WTC11 (cell line): ENCODE data around the gene LDHD. TPM values are rescaled to one million over a fixed set of nuclear protein-coding genes. Genes with fewer than 3 reads are reported as not detected.

Experiments
- ATAC-seq: fragments of 200-7000 bp; cut with Tn5 transposase; 2 replicates; pipeline ENCODE4 v1.10.0; 2021; ENCODE audit warnings: mild to moderate bottlenecking, moderate library complexity
- CTCF ChIA-PET: fragments of 300-600 bp; sonication (Branson Sonifier 250); formaldehyde crosslinking; loops from one replicate; lab custom pipeline; 2021; ENCODE audit warnings: antibody characterized with exemption; lab: Charles Lee
- POLR2A ChIA-PET: fragments of 350-600 bp; sonication (Branson Sonifier 250); formaldehyde crosslinking; loops from one replicate; lab custom pipeline; 2021; ENCODE audit warnings: antibody characterized with exemption; lab: Charles Lee
- DNase-seq: peaks from one replicate; pipeline ENCODE4 v3.0.0; 2021; ENCODE audit warnings: low spot score
- H3K27ac Mint-ChIP-seq: 2 replicates; pipeline ENCODE4 v1.8.0; 2021; ENCODE audit warnings: mixed read lengths
- H3K27me3 Mint-ChIP-seq: 2 replicates; pipeline ENCODE4 v1.8.0; 2021; ENCODE audit warnings: low read depth, mild to moderate bottlenecking, moderate library complexity, mixed read lengths
- H3K36me3 Mint-ChIP-seq: 2 replicates; pipeline ENCODE4 v1.8.0; 2021; ENCODE audit warnings: mixed read lengths
- H3K4me1 Mint-ChIP-seq: 2 replicates; pipeline ENCODE4 v1.8.0; 2022; ENCODE audit warnings: mixed read lengths
- H3K4me3 Mint-ChIP-seq: 2 replicates; pipeline ENCODE4 v1.8.0; 2021; ENCODE audit warnings: mild to moderate bottlenecking, moderate library complexity, mixed read lengths
- H3K9me3 Mint-ChIP-seq: 2 replicates; pipeline ENCODE4 v1.8.0; 2021; ENCODE audit warnings: mixed read lengths
- ESRRA ChIP-seq: sonication (generic); formaldehyde crosslinking; IDR thresholded peaks from 2 replicates; pipeline ENCODE4 v1.8.1; 2022; ENCODE audit warnings: mild to moderate bottlenecking, missing genetic modification reagents, borderline replicate concordance
- FOXJ3 ChIP-seq: sonication (generic); formaldehyde crosslinking; IDR thresholded peaks from 2 replicates; pipeline ENCODE4 v1.9.0; 2021; ENCODE audit warnings: missing genetic modification reagents, mild to moderate bottlenecking, borderline replicate concordance
- FOXK1 ChIP-seq: sonication (generic); formaldehyde crosslinking; IDR thresholded peaks from 2 replicates; pipeline ENCODE4 v1.8.0; 2022; ENCODE audit warnings: mild to moderate bottlenecking, moderate library complexity, missing genetic modification reagents
- IRF2 ChIP-seq: sonication (generic); formaldehyde crosslinking; IDR thresholded peaks from 2 replicates; pipeline ENCODE4 v1.8.0; 2022; ENCODE audit warnings: low read depth, missing genetic modification reagents, borderline replicate concordance
- NFATC4 ChIP-seq: fragments of 250-450 bp; sonication (Bioruptor Pico); IDR thresholded peaks from 2 replicates; pipeline ENCODE4 v1.9.0; 2021; ENCODE audit warnings: mild to moderate bottlenecking
- SMAD4 ChIP-seq: sonication (generic); formaldehyde crosslinking; IDR thresholded peaks from 2 replicates; pipeline ENCODE4 v1.8.0; 2022; ENCODE audit warnings: mild to moderate bottlenecking, missing genetic modification reagents
- TCF7 ChIP-seq: sonication (generic); formaldehyde crosslinking; IDR thresholded peaks from 2 replicates; pipeline ENCODE4 v1.8.0; 2022; ENCODE audit warnings: mild to moderate bottlenecking, low read depth, missing genetic modification reagents, moderate library complexity
- TEAD4 ChIP-seq: sonication (generic); formaldehyde crosslinking; IDR thresholded peaks from 2 replicates; pipeline ENCODE4 v1.8.0; 2022; ENCODE audit warnings: mild to moderate bottlenecking, missing genetic modification reagents
- ZNF121 ChIP-seq: sonication (generic); formaldehyde crosslinking; IDR thresholded peaks from 2 replicates; pipeline ENCODE4 v1.8.0; 2023; ENCODE audit warnings: missing genetic modification reagents
- ZNF219 ChIP-seq: sonication (generic); formaldehyde crosslinking; IDR thresholded peaks from 2 replicates; pipeline ENCODE4 v1.8.0; 2023; ENCODE audit warnings: missing genetic modification reagents, mild to moderate bottlenecking, borderline replicate concordance
- total RNA-seq: library from RNA; stranded (reverse); gene quantifications from 3 replicates; pipeline ENCODE4 v1.2.3, GENCODE V29; 2021
- TF ChIP-seq, protein P1 (sequence below): sonication (generic); formaldehyde crosslinking; conservative IDR thresholded peaks from 2 replicates; pipeline ENCODE4 v1.8.1; 2022; ENCODE audit warnings: mild to moderate bottlenecking, missing genetic modification reagents
- TF ChIP-seq, protein P2 (sequence below): fragments of 250-450 bp; sonication (Bioruptor Pico); IDR thresholded peaks from 2 replicates; pipeline ENCODE4 v1.9.0; 2021; ENCODE audit warnings: mild to moderate bottlenecking
- TF ChIP-seq, protein P3 (sequence below): fragments of 250-450 bp; sonication (Bioruptor Pico); IDR thresholded peaks from 2 replicates; pipeline ENCODE4 v1.9.0; 2021; ENCODE audit warnings: moderate library complexity, mild to moderate bottlenecking, inconsistent platforms, borderline replicate concordance
- TF ChIP-seq, protein P4 (sequence below): sonication (generic); formaldehyde crosslinking; IDR thresholded peaks from 2 replicates; pipeline ENCODE4 v1.8.1; 2022; ENCODE audit warnings: low read depth, mild to moderate bottlenecking, moderate library complexity, missing genetic modification reagents, borderline replicate concordance
- TF ChIP-seq, protein P5 (sequence below): sonication (generic); formaldehyde crosslinking; IDR thresholded peaks from 2 replicates; pipeline ENCODE4 v1.8.1; 2023; ENCODE audit warnings: mild to moderate bottlenecking, missing genetic modification reagents, borderline replicate concordance
- TF ChIP-seq, protein P6 (sequence below): sonication (generic); formaldehyde crosslinking; IDR thresholded peaks from 2 replicates; pipeline ENCODE4 v1.8.0; 2023; ENCODE audit warnings: missing genetic modification reagents, mild to moderate bottlenecking, borderline replicate concordance

LDHD gene
- total RNA-seq, 1 experiment from 2014 or later = 12.3 TPM

DNA sequence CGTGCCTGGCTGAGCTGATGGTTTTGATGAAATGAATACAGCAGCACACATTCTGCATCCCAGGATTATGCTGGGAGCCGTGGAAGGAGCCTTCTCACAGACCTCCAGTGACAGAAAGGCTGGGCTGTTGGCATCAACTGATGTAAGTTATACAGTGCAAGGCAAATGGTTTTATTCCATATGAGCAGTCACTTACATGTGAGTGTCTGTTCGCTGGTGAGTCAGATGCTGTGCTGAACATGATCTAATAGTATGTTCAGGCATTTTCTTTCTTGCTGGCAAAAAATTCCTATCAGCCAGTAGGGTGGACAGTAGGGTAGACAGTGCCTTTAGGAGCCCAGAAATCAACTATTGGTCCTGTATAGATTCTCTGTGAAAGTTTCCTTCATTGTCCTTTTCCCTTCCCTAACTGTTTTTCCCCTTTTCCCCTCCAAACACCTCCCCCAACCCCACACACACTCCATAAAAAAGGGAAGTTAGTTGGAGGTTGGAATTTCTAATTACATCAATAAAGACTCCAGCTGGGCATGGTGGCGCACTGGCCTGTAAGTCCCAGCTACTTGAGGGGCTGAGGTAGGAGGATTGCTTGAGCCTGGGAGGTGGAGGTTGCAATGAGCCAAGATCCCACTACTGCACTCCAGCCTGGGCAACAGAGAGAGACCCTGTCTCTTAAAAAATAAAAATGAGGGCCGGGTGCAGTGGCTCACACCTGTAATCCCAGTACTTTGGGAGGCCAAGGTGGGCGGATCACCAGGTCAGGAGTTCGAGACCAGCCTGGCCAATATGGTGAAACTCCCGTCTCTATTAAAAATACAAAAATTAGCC lies 36.2 kb downstream of the LDHD start:
- H3K36me3 Mint-ChIP-seq = peaks cover 17% of the 10 kb centered on the region
- peak; percentile 55; the same call in 1 of the 2 replicates for TF ChIP-seq ZNF121
- TF ChIP-seq, protein P1, sequence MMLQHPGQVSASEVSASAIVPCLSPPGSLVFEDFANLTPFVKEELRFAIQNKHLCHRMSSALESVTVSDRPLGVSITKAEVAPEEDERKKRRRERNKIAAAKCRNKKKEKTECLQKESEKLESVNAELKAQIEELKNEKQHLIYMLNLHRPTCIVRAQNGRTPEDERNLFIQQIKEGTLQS = no peak
- TF ChIP-seq, all 79 proteins: peak for 1
- Mint-ChIP-seq H3K27me3 (no peaks in the 10 kb centered on the region), H3K27ac (no peak overlapping the region), H3K9me3 (peaks cover 8% of the 10 kb centered on the region; the same call in 1 of the 2 replicates), H3K4me3 (peak overlapping the region; percentile 16; the same call in 1 of the 2 replicates), H3K4me1 (peaks cover 19% of the 10 kb centered on the region)
- ChIA-PET CTCF (interaction anchor here (1.3 to 2.6 kb wide), 3 partner anchors 16 to 31 kb away, joined by 3 to 11 read pairs (median 3); no protein-coding TSS in a partner anchor), POLR2A (interaction anchor here (0.5 kb wide), 1 partner anchor 51 kb away, joined by 4 read pairs; no protein-coding TSS in a partner anchor)
- peak; percentile 62 for ATAC-seq
- no peak for DNase-seq

DNA sequence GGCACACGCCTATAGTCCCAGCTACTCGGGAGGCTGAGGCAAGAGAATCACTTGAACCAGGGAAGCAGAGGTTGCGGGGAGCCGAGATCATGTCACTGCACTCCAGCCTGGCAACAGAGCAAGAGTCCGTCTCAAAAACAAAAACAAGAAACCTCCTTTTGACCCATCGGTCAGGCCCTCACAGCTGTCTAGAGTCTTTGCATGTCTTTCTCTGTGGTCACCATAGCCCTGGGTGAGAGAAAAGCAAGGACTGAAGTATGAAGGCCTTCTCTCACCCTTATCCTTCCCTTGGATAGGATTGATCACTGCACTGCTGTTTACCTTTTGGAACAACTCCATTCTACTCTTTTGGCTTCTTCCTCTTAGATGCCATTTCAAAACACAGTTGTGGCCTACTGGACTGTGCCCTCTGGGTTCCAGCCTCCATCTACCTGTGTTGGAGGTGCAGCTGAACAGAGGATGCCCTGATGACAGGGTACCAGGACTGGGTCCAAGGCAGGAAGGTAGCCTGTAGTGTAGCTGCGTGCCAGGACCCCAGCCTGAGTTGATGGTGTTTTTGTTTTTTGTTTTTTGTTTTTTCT lies 37.1 kb downstream of the LDHD start:
- no peak for DNase-seq
- ATAC-seq = no peak
- Mint-ChIP-seq H3K4me3 (no peak overlapping the region), H3K9me3 (peaks cover 8% of the 10 kb centered on the region; the same call in 1 of the 2 replicates), H3K27me3 (no peaks in the 10 kb centered on the region), H3K27ac (peak overlapping the region; percentile 83; the same call in 1 of the 2 replicates), H3K36me3 (peaks cover 9% of the 10 kb centered on the region), H3K4me1 (peaks cover 21% of the 10 kb centered on the region)
- CTCF ChIA-PET = interaction anchor here (1.4 to 2.6 kb wide), 2 partner anchors 17 to 32 kb away, joined by 3 to 11 read pairs; no protein-coding TSS in a partner anchor
- POLR2A ChIA-PET = interaction anchor here (0.5 kb wide), 1 partner anchor 52 kb away, joined by 4 read pairs; no protein-coding TSS in a partner anchor
- TF ChIP-seq, protein P2, sequence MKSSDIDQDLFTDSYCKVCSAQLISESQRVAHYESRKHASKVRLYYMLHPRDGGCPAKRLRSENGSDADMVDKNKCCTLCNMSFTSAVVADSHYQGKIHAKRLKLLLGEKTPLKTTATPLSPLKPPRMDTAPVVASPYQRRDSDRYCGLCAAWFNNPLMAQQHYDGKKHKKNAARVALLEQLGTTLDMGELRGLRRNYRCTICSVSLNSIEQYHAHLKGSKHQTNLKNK = no peak
- TF ChIP-seq, protein P3, sequence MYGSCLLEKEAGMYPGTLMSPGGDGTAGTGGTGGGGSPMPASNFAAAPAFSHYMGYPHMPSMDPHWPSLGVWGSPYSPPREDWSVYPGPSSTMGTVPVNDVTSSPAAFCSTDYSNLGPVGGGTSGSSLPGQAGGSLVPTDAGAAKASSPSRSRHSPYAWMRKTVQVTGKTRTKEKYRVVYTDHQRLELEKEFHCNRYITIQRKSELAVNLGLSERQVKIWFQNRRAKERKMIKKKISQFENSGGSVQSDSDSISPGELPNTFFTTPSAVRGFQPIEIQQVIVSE (CRISPR knock-in tag) = no peak
- no peak for TF ChIP-seq FOXJ3
- TF ChIP-seq, protein P4, sequence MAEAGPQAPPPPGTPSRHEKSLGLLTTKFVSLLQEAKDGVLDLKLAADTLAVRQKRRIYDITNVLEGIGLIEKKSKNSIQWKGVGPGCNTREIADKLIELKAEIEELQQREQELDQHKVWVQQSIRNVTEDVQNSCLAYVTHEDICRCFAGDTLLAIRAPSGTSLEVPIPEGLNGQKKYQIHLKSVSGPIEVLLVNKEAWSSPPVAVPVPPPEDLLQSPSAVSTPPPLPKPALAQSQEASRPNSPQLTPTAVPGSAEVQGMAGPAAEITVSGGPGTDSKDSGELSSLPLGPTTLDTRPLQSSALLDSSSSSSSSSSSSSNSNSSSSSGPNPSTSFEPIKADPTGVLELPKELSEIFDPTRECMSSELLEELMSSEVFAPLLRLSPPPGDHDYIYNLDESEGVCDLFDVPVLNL = no peak
- no peak for TF ChIP-seq NFATC4 (CRISPR knock-in tag)
- TF ChIP-seq, protein P5, sequence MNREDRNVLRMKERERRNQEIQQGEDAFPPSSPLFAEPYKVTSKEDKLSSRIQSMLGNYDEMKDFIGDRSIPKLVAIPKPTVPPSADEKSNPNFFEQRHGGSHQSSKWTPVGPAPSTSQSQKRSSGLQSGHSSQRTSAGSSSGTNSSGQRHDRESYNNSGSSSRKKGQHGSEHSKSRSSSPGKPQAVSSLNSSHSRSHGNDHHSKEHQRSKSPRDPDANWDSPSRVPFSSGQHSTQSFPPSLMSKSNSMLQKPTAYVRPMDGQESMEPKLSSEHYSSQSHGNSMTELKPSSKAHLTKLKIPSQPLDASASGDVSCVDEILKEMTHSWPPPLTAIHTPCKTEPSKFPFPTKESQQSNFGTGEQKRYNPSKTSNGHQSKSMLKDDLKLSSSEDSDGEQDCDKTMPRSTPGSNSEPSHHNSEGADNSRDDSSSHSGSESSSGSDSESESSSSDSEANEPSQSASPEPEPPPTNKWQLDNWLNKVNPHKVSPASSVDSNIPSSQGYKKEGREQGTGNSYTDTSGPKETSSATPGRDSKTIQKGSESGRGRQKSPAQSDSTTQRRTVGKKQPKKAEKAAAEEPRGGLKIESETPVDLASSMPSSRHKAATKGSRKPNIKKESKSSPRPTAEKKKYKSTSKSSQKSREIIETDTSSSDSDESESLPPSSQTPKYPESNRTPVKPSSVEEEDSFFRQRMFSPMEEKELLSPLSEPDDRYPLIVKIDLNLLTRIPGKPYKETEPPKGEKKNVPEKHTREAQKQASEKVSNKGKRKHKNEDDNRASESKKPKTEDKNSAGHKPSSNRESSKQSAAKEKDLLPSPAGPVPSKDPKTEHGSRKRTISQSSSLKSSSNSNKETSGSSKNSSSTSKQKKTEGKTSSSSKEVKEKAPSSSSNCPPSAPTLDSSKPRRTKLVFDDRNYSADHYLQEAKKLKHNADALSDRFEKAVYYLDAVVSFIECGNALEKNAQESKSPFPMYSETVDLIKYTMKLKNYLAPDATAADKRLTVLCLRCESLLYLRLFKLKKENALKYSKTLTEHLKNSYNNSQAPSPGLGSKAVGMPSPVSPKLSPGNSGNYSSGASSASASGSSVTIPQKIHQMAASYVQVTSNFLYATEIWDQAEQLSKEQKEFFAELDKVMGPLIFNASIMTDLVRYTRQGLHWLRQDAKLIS (CRISPR knock-in tag) = no peak
- no peak for TF ChIP-seq TEAD4 (CRISPR knock-in tag)
- no peak for TF ChIP-seq IRF2 (CRISPR knock-in tag)
- no peak for TF ChIP-seq TCF7
- TF ChIP-seq ZNF219 (CRISPR knock-in tag) = no peak
- no peak for TF ChIP-seq FOXK1 (CRISPR knock-in tag)
- TF ChIP-seq, protein P6, sequence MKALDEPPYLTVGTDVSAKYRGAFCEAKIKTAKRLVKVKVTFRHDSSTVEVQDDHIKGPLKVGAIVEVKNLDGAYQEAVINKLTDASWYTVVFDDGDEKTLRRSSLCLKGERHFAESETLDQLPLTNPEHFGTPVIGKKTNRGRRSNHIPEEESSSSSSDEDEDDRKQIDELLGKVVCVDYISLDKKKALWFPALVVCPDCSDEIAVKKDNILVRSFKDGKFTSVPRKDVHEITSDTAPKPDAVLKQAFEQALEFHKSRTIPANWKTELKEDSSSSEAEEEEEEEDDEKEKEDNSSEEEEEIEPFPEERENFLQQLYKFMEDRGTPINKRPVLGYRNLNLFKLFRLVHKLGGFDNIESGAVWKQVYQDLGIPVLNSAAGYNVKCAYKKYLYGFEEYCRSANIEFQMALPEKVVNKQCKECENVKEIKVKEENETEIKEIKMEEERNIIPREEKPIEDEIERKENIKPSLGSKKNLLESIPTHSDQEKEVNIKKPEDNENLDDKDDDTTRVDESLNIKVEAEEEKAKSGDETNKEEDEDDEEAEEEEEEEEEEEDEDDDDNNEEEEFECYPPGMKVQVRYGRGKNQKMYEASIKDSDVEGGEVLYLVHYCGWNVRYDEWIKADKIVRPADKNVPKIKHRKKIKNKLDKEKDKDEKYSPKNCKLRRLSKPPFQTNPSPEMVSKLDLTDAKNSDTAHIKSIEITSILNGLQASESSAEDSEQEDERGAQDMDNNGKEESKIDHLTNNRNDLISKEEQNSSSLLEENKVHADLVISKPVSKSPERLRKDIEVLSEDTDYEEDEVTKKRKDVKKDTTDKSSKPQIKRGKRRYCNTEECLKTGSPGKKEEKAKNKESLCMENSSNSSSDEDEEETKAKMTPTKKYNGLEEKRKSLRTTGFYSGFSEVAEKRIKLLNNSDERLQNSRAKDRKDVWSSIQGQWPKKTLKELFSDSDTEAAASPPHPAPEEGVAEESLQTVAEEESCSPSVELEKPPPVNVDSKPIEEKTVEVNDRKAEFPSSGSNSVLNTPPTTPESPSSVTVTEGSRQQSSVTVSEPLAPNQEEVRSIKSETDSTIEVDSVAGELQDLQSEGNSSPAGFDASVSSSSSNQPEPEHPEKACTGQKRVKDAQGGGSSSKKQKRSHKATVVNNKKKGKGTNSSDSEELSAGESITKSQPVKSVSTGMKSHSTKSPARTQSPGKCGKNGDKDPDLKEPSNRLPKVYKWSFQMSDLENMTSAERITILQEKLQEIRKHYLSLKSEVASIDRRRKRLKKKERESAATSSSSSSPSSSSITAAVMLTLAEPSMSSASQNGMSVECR (CRISPR knock-in tag) = no peak
- no peak for TF ChIP-seq ESRRA (CRISPR knock-in tag)
- TF ChIP-seq SMAD4 (CRISPR knock-in tag) = no peak
